GM23338 (cell line): ENCODE measurements around the gene INTS14. TPM values are rescaled to one million over a fixed set of nuclear protein-coding genes. Genes with fewer than 3 reads are reported as not detected.

ENCODE experiments used
- ATAC-seq: fragments of 200-7000 bp; cut with Tn5 transposase; 3 replicates; pipeline ENCODE4 v1.9.1; 2020
- DNase-seq: peaks from one replicate; pipeline ENCODE4 v3.0.0-alpha.2; 2015; ENCODE audit warnings: low spot score
- H2AFZ ChIP-seq: fragments of 200-600 bp; sonication (generic); 2 replicates; pipeline ENCODE4 v1.8.0; 2016; ENCODE audit warnings: antibody characterized with exemption, mild to moderate bottlenecking, moderate library complexity
- H3F3A ChIP-seq: fragments of 200-600 bp; sonication (generic); replicated peaks from 2 replicates; pipeline ENCODE4 v1.8.0; 2017; ENCODE audit warnings: antibody characterized with exemption, mixed run types, low read depth
- H3K27ac ChIP-seq: fragments of 200-600 bp; sonication (generic); 2 replicates; pipeline ENCODE4 v1.6.1; 2016; ENCODE audit warnings: low read depth
- H3K27me3 ChIP-seq: fragments of 200-600 bp; sonication (generic); 2 replicates; pipeline ENCODE4 v1.8.0; 2016; ENCODE audit warnings: mild to moderate bottlenecking, mixed run types, moderate library complexity; ENCODE audit not compliant: insufficient read depth
- H3K36me3 ChIP-seq: fragments of 200-600 bp; sonication (generic); 2 replicates; pipeline ENCODE4 v1.8.0; 2016; ENCODE audit warnings: mild to moderate bottlenecking; ENCODE audit not compliant: insufficient read depth
- H3K4me1 ChIP-seq: fragments of 200-600 bp; sonication (generic); 2 replicates; pipeline ENCODE4 v1.8.0; 2016; ENCODE audit warnings: mild to moderate bottlenecking, moderate library complexity; ENCODE audit not compliant: insufficient read depth
- H3K4me2 ChIP-seq: fragments of 200-600 bp; sonication (generic); 2 replicates; pipeline ENCODE4 v1.7.1; 2017; ENCODE audit warnings: mixed run types
- H3K4me3 ChIP-seq: fragments of 200-600 bp; sonication (generic); 2 replicates; pipeline ENCODE4 v1.6.1; 2016; ENCODE audit warnings: mixed run types
- H3K79me2 ChIP-seq: fragments of 200-600 bp; sonication (generic); replicated peaks from 2 replicates; pipeline ENCODE4 v1.8.0; 2017; ENCODE audit warnings: mild to moderate bottlenecking; ENCODE audit not compliant: insufficient read depth
- H3K9me2 ChIP-seq: fragments of 200-600 bp; sonication (generic); 2 replicates; pipeline ENCODE4 v1.8.0; 2017; ENCODE audit not compliant: insufficient read depth
- H4K20me1 ChIP-seq: fragments of 200-600 bp; sonication (generic); replicated peaks from 2 replicates; pipeline ENCODE4 v1.8.0; 2017; ENCODE audit warnings: mild to moderate bottlenecking; ENCODE audit not compliant: insufficient read depth
- H3K27ac Mint-ChIP-seq: 2 replicates; pipeline ENCODE4 v1.8.0; 2020; ENCODE audit warnings: inconsistent platforms, mild to moderate bottlenecking, moderate library complexity, mixed read lengths
- H3K27me3 Mint-ChIP-seq: 3 replicates; pipeline ENCODE4 v1.8.0; 2022; ENCODE audit warnings: low read depth, mild to moderate bottlenecking, moderate library complexity, mixed read lengths, inconsistent platforms; ENCODE audit not compliant: insufficient read depth, poor library complexity
- H3K36me3 Mint-ChIP-seq: 3 replicates; pipeline ENCODE4 v1.8.0; 2021; ENCODE audit warnings: low read depth, mild to moderate bottlenecking, inconsistent platforms, moderate library complexity, mixed read lengths
- H3K4me1 Mint-ChIP-seq: 3 replicates; pipeline ENCODE4 v1.8.0; 2020; ENCODE audit warnings: mild to moderate bottlenecking, inconsistent platforms, mixed read lengths
- H3K4me3 Mint-ChIP-seq: 3 replicates; pipeline ENCODE4 v1.8.0; 2021; ENCODE audit warnings: moderate library complexity, mild to moderate bottlenecking, inconsistent platforms, mixed read lengths
- H3K9me3 Mint-ChIP-seq: 3 replicates; pipeline ENCODE4 v1.8.0; 2020; ENCODE audit warnings: moderate library complexity, mild to moderate bottlenecking, inconsistent platforms, mixed read lengths
- CREB1 ChIP-seq: fragments of 250-450 bp; sonication (Bioruptor Pico); IDR thresholded peaks from 2 replicates; pipeline ENCODE4 v1.5.0; 2020; ENCODE audit warnings: low read depth, mild to moderate bottlenecking, moderate library complexity
- CTCF ChIP-seq, 2 experiments: fragments of 200-600 bp in 1 of 2; sonication (generic) in 1 of 2; conservative IDR thresholded peaks; 2 replicates each; pipeline versions ENCODE4 v1.5.1 to v1.6.1; 2016 to 2017; ENCODE audit warnings: antibody characterized with exemption in 2 of 2, low read depth in 2 of 2, mild to moderate bottlenecking in 2 of 2, moderate library complexity in 1 of 2
- ETS1 ChIP-seq: IDR thresholded peaks from 2 replicates; pipeline ENCODE4 v1.6.1; 2016; ENCODE audit warnings: antibody characterized with exemption
- EZH2 ChIP-seq: fragments of 200-600 bp; sonication (generic); IDR thresholded peaks from one replicate; pipeline ENCODE4 v1.8.0; 2017; ENCODE audit warnings: antibody characterized with exemption, mild to moderate bottlenecking, low read depth; ENCODE audit not compliant: unreplicated experiment
- EZH2phosphoT487 ChIP-seq: fragments of 200-600 bp; sonication (generic); IDR thresholded peaks from one replicate; pipeline ENCODE4 v1.8.1; 2018; ENCODE audit warnings: antibody characterized with exemption; ENCODE audit not compliant: unreplicated experiment
- JUNB ChIP-seq: IDR thresholded peaks from one replicate; pipeline ENCODE4 v1.6.1; 2016; ENCODE audit warnings: antibody characterized with exemption; ENCODE audit not compliant: unreplicated experiment
- NANOG ChIP-seq: IDR thresholded peaks from 2 replicates; pipeline ENCODE4 v1.6.1; 2016; ENCODE audit warnings: antibody characterized with exemption, borderline replicate concordance
- POLR2AphosphoS5 ChIP-seq: IDR thresholded peaks from 2 replicates; pipeline ENCODE4 v1.6.1; 2016; ENCODE audit warnings: antibody characterized with exemption, low read depth
- REST ChIP-seq: IDR thresholded peaks from one replicate; pipeline ENCODE4 v1.6.1; 2018; ENCODE audit warnings: antibody characterized with exemption; ENCODE audit not compliant: unreplicated experiment
- STAT1 ChIP-seq: IDR thresholded peaks from one replicate; pipeline ENCODE4 v1.6.1; 2016; ENCODE audit warnings: antibody characterized with exemption; ENCODE audit not compliant: unreplicated experiment
- ZNF114 ChIP-seq: fragments of 250-450 bp; sonication (Bioruptor Pico); IDR thresholded peaks from 2 replicates; pipeline ENCODE4 v1.5.0; 2020; ENCODE audit warnings: mild to moderate bottlenecking, moderate library complexity
- ZNF331 ChIP-seq: fragments of 250-450 bp; sonication (Bioruptor Pico); IDR thresholded peaks from 2 replicates; pipeline ENCODE4 v1.5.0; 2020; ENCODE audit warnings: low read depth, mild to moderate bottlenecking, moderate library complexity
- polyA plus RNA-seq: library from polyadenylated mRNA; unstranded; fragments of >200 nt; fragmentation: Nextera tagmentation; extraction: Ambion mirVana; gene quantifications from 2 replicates; pipeline ENCODE4 v1.2.1, GENCODE V29; 2016
- total RNA-seq: library from RNA; depleted of rRNA; stranded (reverse); fragments of >200 nt; shearing (Covaris generic); gene quantifications from 2 replicates; pipeline ENCODE4 v1.2.3, GENCODE V29; 2014
- TF ChIP-seq, protein P1 (sequence below): fragments of 250-450 bp; sonication (Bioruptor Pico); IDR thresholded peaks from 2 replicates; pipeline ENCODE4 v1.5.0; 2020; ENCODE audit warnings: mild to moderate bottlenecking, moderate library complexity

INTS14 gene
- total and polyA plus RNA-seq, 2 experiments from 2014 or later, result 15.2 to 37.7 TPM

DNA sequence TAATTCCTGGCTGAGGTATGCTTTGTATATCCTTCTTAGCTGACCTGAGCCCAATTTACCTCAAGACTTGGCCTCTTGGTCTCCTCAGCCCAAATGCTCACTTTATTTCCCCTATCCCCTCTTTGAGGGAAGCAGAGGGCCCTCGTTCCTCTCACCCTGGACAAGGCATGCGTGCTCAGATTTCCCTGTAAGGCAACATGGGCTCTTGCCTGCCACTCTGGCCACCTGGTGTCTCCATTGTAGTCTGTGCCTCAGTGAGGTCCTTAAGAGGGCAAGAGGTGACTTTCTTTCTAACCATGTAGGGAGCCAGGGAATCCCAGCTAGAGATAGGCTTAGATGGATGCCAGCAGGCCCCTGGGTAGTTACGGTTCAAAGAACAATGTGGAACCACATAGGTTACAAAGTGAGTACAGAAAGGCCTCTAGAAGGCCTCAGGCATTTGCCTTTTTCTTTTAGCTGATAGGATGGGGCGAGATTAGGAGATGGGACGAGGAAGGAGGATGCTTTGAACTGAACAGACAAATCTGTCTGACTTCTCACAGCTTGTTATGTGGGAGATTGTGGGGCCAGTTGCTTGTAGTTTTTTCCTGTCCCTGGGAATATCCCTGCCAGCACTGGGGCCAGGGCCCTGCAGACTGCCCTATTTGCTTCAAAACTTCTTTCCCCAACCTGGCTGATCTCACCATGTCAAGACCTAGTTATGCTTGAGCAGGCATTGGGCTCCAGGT is 1.1 kb upstream of the INTS14 start:
- Histone ChIP-seq H2AFZ (peak overlapping the region; percentile 70), H3K9me2 (no peaks in the 10 kb centered on the region)
- H3K4me3 Mint-ChIP-seq, result peak overlapping the region; percentile 98

More for the DNA sequence above, 1.1 kb upstream of the INTS14 start:
- no peaks in the 10 kb centered on the region for H3K36me3 ChIP-seq
- H3K27me3 ChIP-seq, result no peaks in the 10 kb centered on the region
- peak; percentile 9 for ATAC-seq
- peaks cover 35% of the 10 kb centered on the region for H3K79me2 ChIP-seq
- H3K27ac ChIP-seq, result peak overlapping the region; percentile 96
- TF ChIP-seq JUNB (no peak), ZNF331 (no peak), CTCF (conservative IDR thresholded peaks at IDR 0.05; ENCODE audit: low read depth in 2 of 2) (no peak), EZH2 (no peak), POLR2AphosphoS5 (no peak), REST (no peak), ZNF114 (CRISPR knock-in tag) (no peak), EZH2phosphoT487 (no peak), CREB1 (no peak), STAT1 (no peak), ETS1 (no peak), NANOG (no peak)
- TF ChIP-seq, protein P1, sequence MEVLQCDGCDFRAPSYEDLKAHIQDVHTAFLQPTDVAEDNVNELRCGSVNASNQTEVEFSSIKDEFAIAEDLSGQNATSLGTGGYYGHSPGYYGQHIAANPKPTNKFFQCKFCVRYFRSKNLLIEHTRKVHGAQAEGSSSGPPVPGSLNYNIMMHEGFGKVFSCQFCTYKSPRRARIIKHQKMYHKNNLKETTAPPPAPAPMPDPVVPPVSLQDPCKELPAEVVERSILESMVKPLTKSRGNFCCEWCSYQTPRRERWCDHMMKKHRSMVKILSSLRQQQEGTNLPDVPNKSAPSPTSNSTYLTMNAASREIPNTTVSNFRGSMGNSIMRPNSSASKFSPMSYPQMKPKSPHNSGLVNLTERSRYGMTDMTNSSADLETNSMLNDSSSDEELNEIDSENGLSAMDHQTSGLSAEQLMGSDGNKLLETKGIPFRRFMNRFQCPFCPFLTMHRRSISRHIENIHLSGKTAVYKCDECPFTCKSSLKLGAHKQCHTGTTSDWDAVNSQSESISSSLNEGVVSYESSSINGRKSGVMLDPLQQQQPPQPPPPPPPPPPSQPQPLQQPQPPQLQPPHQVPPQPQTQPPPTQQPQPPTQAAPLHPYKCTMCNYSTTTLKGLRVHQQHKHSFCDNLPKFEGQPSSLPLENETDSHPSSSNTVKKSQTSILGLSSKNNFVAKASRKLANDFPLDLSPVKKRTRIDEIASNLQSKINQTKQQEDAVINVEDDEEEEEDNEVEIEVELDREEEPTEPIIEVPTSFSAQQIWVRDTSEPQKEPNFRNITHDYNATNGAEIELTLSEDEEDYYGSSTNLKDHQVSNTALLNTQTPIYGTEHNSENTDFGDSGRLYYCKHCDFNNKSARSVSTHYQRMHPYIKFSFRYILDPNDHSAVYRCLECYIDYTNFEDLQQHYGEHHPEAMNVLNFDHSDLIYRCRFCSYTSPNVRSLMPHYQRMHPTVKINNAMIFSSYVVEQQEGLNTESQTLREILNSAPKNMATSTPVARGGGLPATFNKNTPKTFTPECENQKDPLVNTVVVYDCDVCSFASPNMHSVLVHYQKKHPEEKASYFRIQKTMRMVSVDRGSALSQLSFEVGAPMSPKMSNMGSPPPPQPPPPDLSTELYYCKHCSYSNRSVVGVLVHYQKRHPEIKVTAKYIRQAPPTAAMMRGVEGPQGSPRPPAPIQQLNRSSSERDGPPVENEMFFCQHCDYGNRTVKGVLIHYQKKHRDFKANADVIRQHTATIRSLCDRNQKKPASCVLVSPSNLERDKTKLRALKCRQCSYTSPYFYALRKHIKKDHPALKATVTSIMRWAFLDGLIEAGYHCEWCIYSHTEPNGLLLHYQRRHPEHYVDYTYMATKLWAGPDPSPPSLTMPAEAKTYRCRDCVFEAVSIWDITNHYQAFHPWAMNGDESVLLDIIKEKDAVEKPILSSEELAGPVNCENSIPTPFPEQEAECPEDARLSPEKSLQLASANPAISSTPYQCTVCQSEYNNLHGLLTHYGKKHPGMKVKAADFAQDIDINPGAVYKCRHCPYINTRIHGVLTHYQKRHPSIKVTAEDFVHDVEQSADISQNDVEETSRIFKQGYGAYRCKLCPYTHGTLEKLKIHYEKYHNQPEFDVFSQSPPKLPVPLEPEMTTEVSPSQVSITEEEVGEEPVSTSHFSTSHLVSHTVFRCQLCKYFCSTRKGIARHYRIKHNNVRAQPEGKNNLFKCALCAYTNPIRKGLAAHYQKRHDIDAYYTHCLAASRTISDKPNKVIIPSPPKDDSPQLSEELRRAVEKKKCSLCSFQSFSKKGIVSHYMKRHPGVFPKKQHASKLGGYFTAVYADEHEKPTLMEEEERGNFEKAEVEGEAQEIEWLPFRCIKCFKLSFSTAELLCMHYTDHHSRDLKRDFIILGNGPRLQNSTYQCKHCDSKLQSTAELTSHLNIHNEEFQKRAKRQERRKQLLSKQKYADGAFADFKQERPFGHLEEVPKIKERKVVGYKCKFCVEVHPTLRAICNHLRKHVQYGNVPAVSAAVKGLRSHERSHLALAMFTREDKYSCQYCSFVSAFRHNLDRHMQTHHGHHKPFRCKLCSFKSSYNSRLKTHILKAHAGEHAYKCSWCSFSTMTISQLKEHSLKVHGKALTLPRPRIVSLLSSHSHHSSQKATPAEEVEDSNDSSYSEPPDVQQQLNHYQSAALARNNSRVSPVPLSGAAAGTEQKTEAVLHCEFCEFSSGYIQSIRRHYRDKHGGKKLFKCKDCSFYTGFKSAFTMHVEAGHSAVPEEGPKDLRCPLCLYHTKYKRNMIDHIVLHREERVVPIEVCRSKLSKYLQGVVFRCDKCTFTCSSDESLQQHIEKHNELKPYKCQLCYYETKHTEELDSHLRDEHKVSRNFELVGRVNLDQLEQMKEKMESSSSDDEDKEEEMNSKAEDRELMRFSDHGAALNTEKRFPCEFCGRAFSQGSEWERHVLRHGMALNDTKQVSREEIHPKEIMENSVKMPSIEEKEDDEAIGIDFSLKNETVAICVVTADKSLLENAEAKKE, result no peak
- H3K9me3 Mint-ChIP-seq, result no peaks in the 10 kb centered on the region
- peak; percentile 24 for DNase-seq
- peaks cover 2% of the 10 kb centered on the region; the same call in 2 of the 3 replicates for H3K36me3 Mint-ChIP-seq
- peak overlapping the region; percentile 97 for H3K27ac Mint-ChIP-seq
- H4K20me1 ChIP-seq, result no peaks in the 10 kb centered on the region
- H3K4me3 ChIP-seq, result peak overlapping the region; percentile 78
- peak overlapping the region; percentile 69 for H3K4me2 ChIP-seq
- peaks cover 7% of the 10 kb centered on the region for H3K27me3 Mint-ChIP-seq
- peaks cover 14% of the 10 kb centered on the region for H3K4me1 Mint-ChIP-seq
- peaks cover 17% of the 10 kb centered on the region for H3K4me1 ChIP-seq
- peaks cover 12% of the 10 kb centered on the region; the same call in 1 of the 2 replicates for H3F3A ChIP-seq
